Measurements from ENCODE around the gene EXOC3. TPM values are rescaled to one million over a fixed set of nuclear protein-coding genes. Genes with fewer than 3 reads are reported as not detected.
A peak's percentile ranks its signal among the peaks of the same experiment; 100 is the strongest.
"Not testable (repeated sequence)": the region's sequence is repeated elsewhere in the genome, so short reads cannot be mapped to it uniquely, and the experiment has no call there.

The EXOC3 gene
- total RNA-seq, 2 experiments from 2014 or later, result 31.0 to 58.2 TPM

DNA sequence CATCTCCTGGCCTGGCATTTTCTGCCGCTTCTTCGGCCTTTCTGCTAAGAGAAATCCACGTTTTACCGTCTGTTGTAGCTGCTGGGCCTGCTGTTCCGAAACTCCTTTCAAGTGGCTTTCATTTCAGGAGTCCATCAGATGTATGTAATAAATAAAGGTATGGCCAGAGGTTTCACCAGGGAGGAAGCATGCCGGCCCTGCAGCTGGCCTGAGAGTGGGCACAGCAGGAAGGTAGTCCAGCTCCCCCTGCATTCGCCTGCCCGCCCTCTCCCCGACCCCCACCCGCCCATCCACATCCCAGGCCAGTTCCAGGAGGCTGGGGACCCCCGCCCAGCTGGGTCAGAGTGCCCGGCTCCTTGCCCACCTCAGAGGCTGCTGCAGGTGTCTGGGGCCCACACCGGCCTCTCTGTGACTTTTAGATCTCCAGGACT is 46.4 kb upstream of the EXOC3 start:
- Histone ChIP-seq H3K79me2 (ENCODE audit: insufficient read depth, low read depth, low read length) (no peaks in the 10 kb centered on the region), H3K4me2 (ENCODE audit: low read length) (no peak overlapping the region), H3K4me1 (ENCODE audit: insufficient read depth, low read length, poor library complexity, severe bottlenecking) (peaks cover 7% of the 10 kb centered on the region), H3K4me3 (ENCODE audit: low read depth, low read length, poor library complexity, severe bottlenecking) (no peak overlapping the region), H3K9me3 (ENCODE audit: low read length) (no peaks in the 10 kb centered on the region), H3K9me2 (ENCODE audit: insufficient read depth, low read length) (no peaks in the 10 kb centered on the region), H3K36me3 (ENCODE audit: insufficient read depth, low read length) (no peaks in the 10 kb centered on the region), H3K27ac (ENCODE audit: low read depth, low read length, poor library complexity, severe bottlenecking) (no peak overlapping the region), H2AFZ (ENCODE audit: low read length) (no peak overlapping the region), H4K20me1 (ENCODE audit: insufficient read depth, low read length) (no peaks in the 10 kb centered on the region)
- intact Hi-C loops (cut with micrococcal nuclease; ENCODE audit: unreplicated experiment), result no loop called here
- BruUV-seq (replicated peaks), result no TSS peak
- ChIA-PET CTCF (ENCODE audit: unreplicated experiment) (no interaction called here), POLR2A (interaction anchor here (0.6 kb wide), 1 partner anchor 55 kb away, joined by 3 read pairs; no protein-coding TSS in a partner anchor)
- TF ChIP-seq, protein P1, sequence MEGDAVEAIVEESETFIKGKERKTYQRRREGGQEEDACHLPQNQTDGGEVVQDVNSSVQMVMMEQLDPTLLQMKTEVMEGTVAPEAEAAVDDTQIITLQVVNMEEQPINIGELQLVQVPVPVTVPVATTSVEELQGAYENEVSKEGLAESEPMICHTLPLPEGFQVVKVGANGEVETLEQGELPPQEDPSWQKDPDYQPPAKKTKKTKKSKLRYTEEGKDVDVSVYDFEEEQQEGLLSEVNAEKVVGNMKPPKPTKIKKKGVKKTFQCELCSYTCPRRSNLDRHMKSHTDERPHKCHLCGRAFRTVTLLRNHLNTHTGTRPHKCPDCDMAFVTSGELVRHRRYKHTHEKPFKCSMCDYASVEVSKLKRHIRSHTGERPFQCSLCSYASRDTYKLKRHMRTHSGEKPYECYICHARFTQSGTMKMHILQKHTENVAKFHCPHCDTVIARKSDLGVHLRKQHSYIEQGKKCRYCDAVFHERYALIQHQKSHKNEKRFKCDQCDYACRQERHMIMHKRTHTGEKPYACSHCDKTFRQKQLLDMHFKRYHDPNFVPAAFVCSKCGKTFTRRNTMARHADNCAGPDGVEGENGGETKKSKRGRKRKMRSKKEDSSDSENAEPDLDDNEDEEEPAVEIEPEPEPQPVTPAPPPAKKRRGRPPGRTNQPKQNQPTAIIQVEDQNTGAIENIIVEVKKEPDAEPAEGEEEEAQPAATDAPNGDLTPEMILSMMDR (conservative IDR thresholded peaks at IDR 0.05; ENCODE audit: low read length), result no peak
- TF ChIP-seq EZH2phosphoT487 (IDR thresholded peaks at IDR 0.05; ENCODE audit: borderline replicate concordance, low read depth, low read length), result no peak
- no peak for DNase-seq (ENCODE audit: low spot score)

DNA sequence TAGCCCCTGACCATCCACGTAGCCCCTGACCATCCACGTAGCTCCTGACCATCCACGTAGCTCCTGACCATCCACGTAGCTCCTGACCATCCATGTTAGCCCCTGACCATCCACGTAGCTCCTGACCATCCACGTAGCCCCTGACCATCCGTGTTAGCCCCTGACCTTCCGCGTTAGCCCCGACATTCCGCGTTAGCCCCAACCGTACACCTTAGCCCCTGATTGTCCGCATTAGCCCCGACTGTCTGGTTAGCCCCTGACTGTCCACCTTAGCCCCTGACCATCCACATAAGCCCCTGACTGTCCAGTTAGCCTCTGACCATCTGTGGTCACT is 44.9 kb upstream of the EXOC3 start:
- DNase-seq (ENCODE audit: low spot score); H2AFZ ChIP-seq (ENCODE audit: low read length); H4K20me1 ChIP-seq (ENCODE audit: insufficient read depth, low read length); BruUV-seq (replicated peaks); H3K9me3 ChIP-seq (ENCODE audit: low read length); intact Hi-C loops (cut with micrococcal nuclease; ENCODE audit: unreplicated experiment); H3K36me3 ChIP-seq (ENCODE audit: insufficient read depth, low read length); H3K4me3 ChIP-seq (ENCODE audit: low read depth, low read length, poor library complexity, severe bottlenecking); H3K9me2 ChIP-seq (ENCODE audit: insufficient read depth, low read length); H3K4me2 ChIP-seq (ENCODE audit: low read length); H3K79me2 ChIP-seq (ENCODE audit: insufficient read depth, low read depth, low read length); H3K27ac ChIP-seq (ENCODE audit: low read depth, low read length, poor library complexity, severe bottlenecking); H3K4me1 ChIP-seq (ENCODE audit: insufficient read depth, low read length, poor library complexity, severe bottlenecking): not testable (repeated sequence)
- CTCF ChIA-PET (ENCODE audit: unreplicated experiment), result interaction anchor here (0.7 kb wide), 1 partner anchor 8 kb away, joined by 5 read pairs; no protein-coding TSS in a partner anchor
- POLR2A ChIA-PET, result interaction anchor here (0.6 kb wide), 1 partner anchor 51 kb away, joined by 3 read pairs; no protein-coding TSS in a partner anchor

DNA sequence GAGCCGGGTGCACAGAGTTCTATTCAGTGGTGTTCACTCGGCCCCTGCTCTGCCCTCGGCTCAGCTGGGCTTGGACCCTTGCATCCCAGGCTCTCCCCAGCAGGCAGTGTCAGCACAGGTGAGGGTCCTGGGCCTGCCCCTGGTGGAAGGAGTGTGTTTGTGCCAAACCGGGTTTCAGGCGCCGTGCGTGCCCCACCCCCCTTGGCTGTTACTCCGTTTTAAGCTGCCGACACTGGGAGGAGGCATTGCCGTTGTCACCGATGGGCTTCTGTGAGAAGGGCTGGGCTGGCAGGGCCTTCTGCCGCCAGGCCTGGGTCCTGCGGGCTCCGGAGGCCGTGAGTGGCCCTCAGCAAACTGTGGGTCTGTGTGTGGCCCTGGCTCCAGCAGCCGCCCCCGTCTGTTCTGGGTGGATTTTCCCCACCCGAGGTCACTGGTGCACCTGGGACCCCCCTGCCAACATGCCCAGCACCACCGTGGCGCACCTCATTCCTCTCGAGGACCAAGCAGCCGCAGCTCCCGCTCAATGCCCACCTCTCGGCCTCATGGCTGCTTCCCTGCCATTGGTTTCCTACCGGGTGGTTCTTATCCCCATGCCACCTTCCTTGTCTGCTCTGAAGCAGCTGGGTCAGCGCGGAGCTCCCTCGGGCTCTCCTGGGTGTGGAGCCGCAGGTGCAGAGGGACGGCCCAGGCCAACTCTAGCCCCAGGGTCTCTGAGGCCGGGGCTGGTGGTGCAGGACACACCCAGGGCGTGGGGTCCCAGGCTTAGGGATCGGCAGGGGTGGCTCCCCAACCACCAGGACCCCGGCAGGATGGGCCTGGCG is 44.3 kb upstream of the EXOC3 start:
- TF ChIP-seq, protein P1 (conservative IDR thresholded peaks at IDR 0.05; ENCODE audit: low read length), result no peak
- no peak for TF ChIP-seq EZH2phosphoT487 (IDR thresholded peaks at IDR 0.05; ENCODE audit: borderline replicate concordance, low read depth, low read length)
- H2AFZ ChIP-seq (ENCODE audit: low read length), result no peak overlapping the region
- no peak overlapping the region for H3K4me3 ChIP-seq (ENCODE audit: low read depth, low read length, poor library complexity, severe bottlenecking)
- ChIA-PET CTCF (ENCODE audit: unreplicated experiment) (interaction anchor here (0.7 kb wide), 1 partner anchor 8 kb away, joined by 5 read pairs; no protein-coding TSS in a partner anchor), POLR2A (no interaction called here)
- BruUV-seq (replicated peaks), result no TSS peak
- no peaks in the 10 kb centered on the region for H3K79me2 ChIP-seq (ENCODE audit: insufficient read depth, low read depth, low read length)
- no peaks in the 10 kb centered on the region for H4K20me1 ChIP-seq (ENCODE audit: insufficient read depth, low read length)
- peak overlapping the region; percentile 3; the same call in 1 of the 2 replicates for H3K4me2 ChIP-seq (ENCODE audit: low read length)
- H3K9me2 ChIP-seq (ENCODE audit: insufficient read depth, low read length), result no peaks in the 10 kb centered on the region
- no peak for DNase-seq (ENCODE audit: low spot score)
- H3K36me3 ChIP-seq (ENCODE audit: insufficient read depth, low read length), result no peaks in the 10 kb centered on the region
- no peaks in the 10 kb centered on the region for H3K4me1 ChIP-seq (ENCODE audit: insufficient read depth, low read length, poor library complexity, severe bottlenecking)
- H3K27ac ChIP-seq (ENCODE audit: low read depth, low read length, poor library complexity, severe bottlenecking), result no peak overlapping the region
- H3K9me3 ChIP-seq (ENCODE audit: low read length), result no peaks in the 10 kb centered on the region
- intact Hi-C loops (cut with micrococcal nuclease; ENCODE audit: unreplicated experiment), result no loop called here

All from OCI-LY7 (cell line).